IMR-90 (cell line): ENCODE measurements around the gene TMPRSS9. TPM values are rescaled to one million over a fixed set of nuclear protein-coding genes. Genes with fewer than 3 reads are reported as not detected.

Source experiments
- ATAC-seq: fragments of 200-7000 bp; cut with Tn5 transposase; 2 replicates; pipeline ENCODE4 v1.9.1; 2020; ENCODE audit warnings: low read depth, mild to moderate bottlenecking, moderate library complexity
- BruUV-seq: library from RNA; stranded (reverse); fragments of 400-500 nt; replicated peaks from 2 replicates; lab custom pipeline; 2021; lab: Mats Ljungman, UMichigan
- CTCF ChIA-PET: fragments of 300-600 bp; formaldehyde crosslinking; extraction: SDS; loops from one replicate; lab custom pipeline; 2021; ENCODE audit warnings: antibody characterized with exemption; lab: Yijun Ruan, JAX
- POLR2A ChIA-PET: fragments of 300-600 bp; sonication (Branson Sonifier 250); formaldehyde crosslinking; loops from one replicate; lab custom pipeline; 2022; ENCODE audit warnings: antibody characterized with exemption; ENCODE audit not compliant: unreplicated experiment; lab: Charles Lee
- DNase-seq: peaks from one replicate; pipeline ENCODE4 v3.0.0; 2013
- H2AFZ ChIP-seq: replicated peaks from 2 replicates; pipeline ENCODE3; 2013; ENCODE audit warnings: low read length, mild to moderate bottlenecking; ENCODE audit not compliant: poor library complexity
- H2AK5ac ChIP-seq: 2 replicates; pipeline ENCODE4 v1.6.1; 2013; ENCODE audit warnings: low read depth, low read length, inconsistent platforms
- H2AK9ac ChIP-seq: replicated peaks from 2 replicates; pipeline ENCODE3; 2013; ENCODE audit warnings: mild to moderate bottlenecking, low read depth, low read length, moderate library complexity; ENCODE audit not compliant: poor library complexity
- H2BK120ac ChIP-seq: 2 replicates; pipeline ENCODE4 v1.6.1; 2013; ENCODE audit warnings: low read depth, low read length, inconsistent platforms
- H2BK15ac ChIP-seq: 3 replicates; pipeline ENCODE4 v1.6.1; 2013; ENCODE audit warnings: low read depth, low read length, inconsistent platforms
- H2BK20ac ChIP-seq: 2 replicates; pipeline ENCODE4 v1.6.1; 2013; ENCODE audit warnings: low read depth, mild to moderate bottlenecking, inconsistent platforms, low read length, moderate library complexity
- H2BK5ac ChIP-seq: 2 replicates; pipeline ENCODE4 v1.6.1; 2013; ENCODE audit warnings: mild to moderate bottlenecking, low read depth, low read length, inconsistent platforms; ENCODE audit not compliant: poor library complexity, severe bottlenecking
- H3K14ac ChIP-seq: replicated peaks from 2 replicates; pipeline ENCODE4 v1.6.1; 2013; ENCODE audit warnings: low read depth, low read length, inconsistent platforms
- H3K18ac ChIP-seq: 2 replicates; pipeline ENCODE4 v1.6.1; 2013; ENCODE audit warnings: low read depth, low read length, control low read depth
- H3K23ac ChIP-seq: 2 replicates; pipeline ENCODE4 v1.6.1; 2013; ENCODE audit warnings: low read depth, low read length, inconsistent platforms
- H3K27ac ChIP-seq: 2 replicates; pipeline ENCODE4 v1.5.1; 2013; ENCODE audit warnings: mild to moderate bottlenecking, control low read depth, low read length; ENCODE audit not compliant: insufficient read depth
- H3K27me3 ChIP-seq: 2 replicates; pipeline ENCODE4 v1.6.1; 2013; ENCODE audit warnings: low read length; ENCODE audit not compliant: control insufficient read depth, insufficient read depth
- H3K36me3 ChIP-seq: 2 replicates; pipeline ENCODE4 v1.6.1; 2013; ENCODE audit warnings: low read length, mixed read lengths; ENCODE audit not compliant: control insufficient read depth, insufficient read depth
- H3K4ac ChIP-seq: 2 replicates; pipeline ENCODE4 v1.6.1; 2013; ENCODE audit warnings: low read depth, low read length, inconsistent platforms
- H3K4me1 ChIP-seq: 2 replicates; pipeline ENCODE4 v1.6.1; 2013; ENCODE audit warnings: low read length, mixed read lengths; ENCODE audit not compliant: control insufficient read depth, insufficient read depth
- H3K4me2 ChIP-seq: 2 replicates; pipeline ENCODE4 v1.6.1; 2013; ENCODE audit warnings: low read depth, mild to moderate bottlenecking, control low read depth, low read length, moderate library complexity
- H3K4me3 ChIP-seq: 2 replicates; pipeline ENCODE4 v1.5.1; 2013; ENCODE audit warnings: low read depth, mild to moderate bottlenecking, control low read depth, low read length, moderate library complexity; ENCODE audit not compliant: insufficient read depth
- H3K56ac ChIP-seq: 2 replicates; pipeline ENCODE4 v1.6.1; 2013; ENCODE audit warnings: low read length, inconsistent platforms; ENCODE audit not compliant: insufficient read depth; ENCODE audit errors: extremely low read depth
- H3K79me1 ChIP-seq, 2 experiments: 2 replicates each; pipeline ENCODE4 v1.6.1; 2013; ENCODE audit warnings: low read length in 2 of 2, inconsistent platforms in 1 of 2, low read depth in 1 of 2
- H3K9ac ChIP-seq: 2 replicates; pipeline ENCODE4 v1.6.1; 2013; ENCODE audit warnings: low read depth, low read length, control low read depth
- H3K9me1 ChIP-seq: 2 replicates; pipeline ENCODE4 v1.6.1; 2013; ENCODE audit warnings: low read length, inconsistent platforms; ENCODE audit not compliant: insufficient read depth
- H3K9me3 ChIP-seq: 2 replicates; pipeline ENCODE4 v1.6.1; 2013; ENCODE audit warnings: low read length; ENCODE audit not compliant: control insufficient read depth, insufficient read depth
- H4K20me1 ChIP-seq: 2 replicates; pipeline ENCODE4 v1.6.1; 2013; ENCODE audit warnings: low read length, inconsistent platforms; ENCODE audit not compliant: insufficient read depth
- H4K5ac ChIP-seq: 2 replicates; pipeline ENCODE4 v1.6.1; 2013; ENCODE audit warnings: mild to moderate bottlenecking, low read depth, low read length, control low read depth
- H4K8ac ChIP-seq, 2 experiments: 2 replicates each; pipeline ENCODE4 v1.6.1; 2013; ENCODE audit warnings: low read depth in 2 of 2, low read length in 2 of 2, control low read depth in 1 of 2, inconsistent platforms in 1 of 2
- H4K91ac ChIP-seq: 2 replicates; pipeline ENCODE4 v1.6.1; 2013; ENCODE audit warnings: low read depth, low read length, inconsistent platforms; ENCODE audit not compliant: insufficient read depth
- CEBPB ChIP-seq: IDR thresholded peaks from 2 replicates; pipeline ENCODE4 v1.6.1; 2012; ENCODE audit warnings: low read depth, low read length, improper control_type of control experiment
- CHD1 ChIP-seq: IDR thresholded peaks from 2 replicates; pipeline ENCODE4 v1.6.1; 2012; ENCODE audit warnings: low read depth, low read length, improper control_type of control experiment
- CTCF ChIP-seq: conservative IDR thresholded peaks from 2 replicates; pipeline ENCODE4 v1.5.1; 2012; ENCODE audit warnings: mild to moderate bottlenecking, low read depth, low read length, improper control_type of control experiment
- FOS ChIP-seq: fragments of 150-350 bp; IDR thresholded peaks from 2 replicates; pipeline ENCODE4 v1.6.1; 2016; ENCODE audit warnings: low read depth, low read length
- MXI1 ChIP-seq: IDR thresholded peaks from 2 replicates; pipeline ENCODE4 v1.6.1; 2012; ENCODE audit warnings: low read depth, mild to moderate bottlenecking, low read length, moderate library complexity, borderline replicate concordance
- POLR2A ChIP-seq: IDR thresholded peaks from 2 replicates; pipeline ENCODE4 v1.6.1; 2012; ENCODE audit warnings: mild to moderate bottlenecking, low read depth, low read length
- RAD21 ChIP-seq: IDR thresholded peaks from 2 replicates; pipeline ENCODE4 v1.6.1; 2012; ENCODE audit warnings: low read length, improper control_type of control experiment
- RCOR1 ChIP-seq: IDR thresholded peaks from 2 replicates; pipeline ENCODE4 v1.6.1; 2012; ENCODE audit warnings: mild to moderate bottlenecking, low read length, improper control_type of control experiment; ENCODE audit not compliant: insufficient replicate concordance
- RFX5 ChIP-seq: IDR thresholded peaks from 2 replicates; pipeline ENCODE4 v1.8.0; 2012; ENCODE audit warnings: low read depth, mild to moderate bottlenecking, low read length, moderate library complexity
- SMC3 ChIP-seq: fragments of 150-350 bp; IDR thresholded peaks from 2 replicates; pipeline ENCODE4 v1.6.1; 2016; ENCODE audit warnings: low read depth, mild to moderate bottlenecking, antibody characterized with exemption, low read length, moderate library complexity
- USF2 ChIP-seq: fragments of 150-350 bp; IDR thresholded peaks from 2 replicates; pipeline ENCODE4 v1.6.1; 2017; ENCODE audit warnings: mild to moderate bottlenecking, antibody characterized with exemption, low read length, low read depth
- WGBS, 2 experiments: methylation state at CpG; one replicate each; pipeline versions ENCODE4 v1.1.5 to v1.1.7; 2013; ENCODE audit warnings: missing lambda C conversion rate in 2 of 2; ENCODE audit not compliant: insufficient read length in 1 of 2; ENCODE audit errors: extremely low coverage in 2 of 2; 5-methylcytosine and 5-hydroxymethylcytosine counted together
- dilution Hi-C: fragments of 300-500 bp; cut with HindIII; formaldehyde crosslinking; loops from one replicate; pipeline ENCODE4 v1.14.3; 2018; ENCODE audit warnings: low sequenced_read_pairs; ENCODE audit not compliant: unreplicated experiment
- in situ Hi-C: fragments of 300-500 bp; cut with MboI; formaldehyde crosslinking; loops from 3 replicates; pipeline ENCODE4 v1.14.3; 2019; ENCODE audit warnings: low sequenced_read_pairs, inconsistent platforms, mixed read lengths
- intact Hi-C: fragments of 100-400 bp; cut with micrococcal nuclease; formaldehyde crosslinking; loops from 2 replicates; pipeline ENCODE4 v1.10.0; 2022
- polyA plus RNA-seq, 3 experiments: library from polyadenylated mRNA; depleted of rRNA; stranded (reverse); fragments of >200 nt; gene quantifications; 2 replicates each; pipeline ENCODE4 v1.2.3, GENCODE V29; 2012; ENCODE audit warnings: low replicate concordance in 1 of 3
- total RNA-seq: library from RNA; depleted of rRNA; stranded (reverse); fragments of >200 nt; gene quantifications from 2 replicates; pipeline ENCODE4 v1.2.3, GENCODE V29; 2012

TMPRSS9 gene
- total and polyA plus RNA-seq, 2 of the 4 experiments (the other 2 are of a cell fraction), result not detected

GRCh38 chr19:2354670-2355069 lies 5.4 kb upstream of the TMPRSS9 start:
- Histone ChIP-seq H3K9me1 (no peaks in the 10 kb centered on the region), H4K8ac (no peak overlapping the region), H2BK120ac (no peak overlapping the region), H2AK9ac (peak overlapping the region; percentile 28), H4K91ac (no peak overlapping the region), H3K4me1 (no peaks in the 10 kb centered on the region), H4K5ac (no peak overlapping the region), H3K4me2 (no peak overlapping the region), H3K79me1 (no peaks in the 10 kb centered on the region), H3K36me3 (peaks cover 27% of the 10 kb centered on the region), H3K14ac (no peak overlapping the region), H3K27ac (no peak overlapping the region), H2AFZ (no peak overlapping the region), H2BK20ac (no peak overlapping the region), H3K23ac (no peak overlapping the region), H3K18ac (no peak overlapping the region), H2AK5ac (no peak overlapping the region), H3K9ac (no peak overlapping the region), H3K56ac (no peak overlapping the region), H2BK15ac (no peak overlapping the region), H3K4ac (no peak overlapping the region), H4K20me1 (no peaks in the 10 kb centered on the region), H3K27me3 (peaks cover 10% of the 10 kb centered on the region), H3K9me3 (no peaks in the 10 kb centered on the region), H2BK5ac (no peak overlapping the region), H3K4me3 (no peak overlapping the region)
- in situ Hi-C loops (no loop called here), intact Hi-C loops (no loop called here), dilution Hi-C loops (no loop called here)
- ATAC-seq, result no peak
- TF ChIP-seq POLR2A (no peak), FOS (no peak), RCOR1 (no peak), RAD21 (no peak), CTCF (no peak), MXI1 (no peak), RFX5 (no peak), USF2 (no peak), CHD1 (no peak), CEBPB (no peak), SMC3 (no peak)
- no TSS peak for BruUV-seq
- WGBS, 2 experiments, result 99% methylated on average over 7 of the region's 17 CpGs; no CpG with 5 or more reads in 1 of the 2 experiments
- ChIA-PET CTCF (no interaction called here), POLR2A (no interaction called here)
- DNase-seq, result no peak
